ENCODE measurements around the gene GLTP. TPM values are rescaled to one million over a fixed set of nuclear protein-coding genes. Genes with fewer than 3 reads are reported as not detected.

Gene GLTP
- total RNA-seq, 1 donor from 2014 or later = 43.5 TPM

DNA sequence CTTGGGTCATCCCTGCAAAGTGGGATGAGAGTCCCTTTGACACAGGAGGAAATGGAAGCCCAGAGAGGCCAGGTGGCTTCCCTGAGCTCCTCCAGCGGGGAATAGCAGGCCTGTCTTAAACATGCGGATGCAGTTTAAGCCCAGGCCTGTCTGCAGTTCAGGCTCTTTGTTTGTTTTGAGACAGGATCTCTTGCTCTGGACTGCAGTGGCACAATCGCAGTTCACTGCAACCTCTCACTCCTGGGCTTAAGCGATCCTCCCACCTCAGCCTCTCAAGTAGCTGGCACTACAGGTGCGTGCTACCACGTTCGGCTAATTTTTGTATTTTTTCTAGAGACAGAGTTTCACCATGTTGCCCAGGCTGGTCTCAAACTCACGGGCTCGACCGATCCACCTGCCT is 50.7 kb downstream of the GLTP start:
- TF ChIP-seq CTCF (conservative IDR thresholded peaks at IDR 0.05; ENCODE audit: low read depth, low read length) = no peak
- no peak overlapping the region for H3K4me3 ChIP-seq (ENCODE audit: low read depth, low read length)
- no peak for DNase-seq (ENCODE audit: low read depth)

GRCh38 chr12:109828754-109829511 is 51.4 kb downstream of the GLTP start:
- no peak for DNase-seq (ENCODE audit: low read depth)
- no peak for TF ChIP-seq CTCF (conservative IDR thresholded peaks at IDR 0.05; ENCODE audit: low read depth, low read length)
- no peak overlapping the region for H3K4me3 ChIP-seq (ENCODE audit: low read depth, low read length)

DNA sequence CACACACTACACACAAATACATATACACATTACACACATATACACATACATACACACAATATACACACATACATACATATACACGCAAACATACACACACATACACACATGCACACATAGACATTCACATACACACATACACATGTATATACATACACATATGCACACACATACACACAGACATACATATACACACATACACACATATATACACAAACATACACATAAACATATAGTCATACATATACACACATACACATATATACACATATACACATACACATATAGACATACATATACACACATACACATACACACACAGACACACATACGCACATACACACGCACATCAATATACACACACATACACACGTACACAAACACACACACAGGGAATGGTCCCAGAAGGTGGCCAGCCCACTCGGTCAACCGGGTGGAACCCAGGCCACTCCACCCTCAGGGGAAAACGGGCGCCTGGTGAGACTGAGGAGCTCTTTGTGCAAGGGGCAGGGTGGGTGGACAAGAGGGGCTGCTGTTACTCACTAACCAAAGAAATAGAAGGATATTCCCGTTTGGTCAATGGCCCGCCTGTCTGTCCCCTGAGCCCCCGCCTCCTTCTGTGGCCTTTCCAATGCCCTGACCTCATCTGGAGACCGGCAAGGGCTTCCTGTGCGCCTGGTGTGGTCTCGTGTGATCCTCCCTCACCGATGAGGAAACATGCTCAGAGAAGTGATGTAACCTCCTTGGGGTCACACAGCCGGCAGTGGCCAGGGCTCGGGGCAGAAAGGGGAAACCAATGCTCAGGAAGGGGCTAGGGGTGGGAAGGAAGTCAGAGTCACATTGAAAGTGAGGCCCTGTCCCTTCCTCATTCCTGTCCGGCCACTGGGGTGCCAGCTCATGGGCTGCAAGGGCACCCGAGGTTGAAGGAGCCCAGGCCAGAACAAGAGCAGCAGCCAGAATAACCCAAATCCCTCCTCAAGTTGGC is 52.5 kb downstream of the GLTP start:
- no peak for DNase-seq (ENCODE audit: low read depth)
- no peak overlapping the region for H3K4me3 ChIP-seq (ENCODE audit: low read depth, low read length)
- no peak for TF ChIP-seq CTCF (conservative IDR thresholded peaks at IDR 0.05; ENCODE audit: low read depth, low read length)

DNA sequence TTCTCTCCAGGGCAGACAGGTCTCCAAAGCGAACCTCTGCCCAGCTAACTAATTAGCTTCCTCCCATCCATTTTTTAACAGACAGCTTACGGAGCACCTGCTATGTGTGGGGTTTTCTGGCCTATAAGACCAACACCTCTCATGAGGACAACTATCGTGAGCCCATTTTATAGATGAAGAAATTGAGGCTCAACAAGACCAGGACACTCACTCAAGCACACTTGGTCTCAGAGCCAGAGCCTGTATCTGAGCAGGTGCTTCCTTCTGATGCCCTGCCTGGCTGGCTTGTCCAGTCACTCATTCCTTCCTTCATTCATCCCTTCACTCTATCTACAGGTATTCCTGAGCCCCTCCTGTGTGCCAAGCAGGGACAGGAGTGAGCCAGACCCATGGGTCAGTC is 53.3 kb downstream of the GLTP start:
- no peak overlapping the region for H3K4me3 ChIP-seq (ENCODE audit: low read depth, low read length)
- no peak for TF ChIP-seq CTCF (conservative IDR thresholded peaks at IDR 0.05; ENCODE audit: low read depth, low read length)
- DNase-seq (ENCODE audit: low read depth) = no peak

DNA sequence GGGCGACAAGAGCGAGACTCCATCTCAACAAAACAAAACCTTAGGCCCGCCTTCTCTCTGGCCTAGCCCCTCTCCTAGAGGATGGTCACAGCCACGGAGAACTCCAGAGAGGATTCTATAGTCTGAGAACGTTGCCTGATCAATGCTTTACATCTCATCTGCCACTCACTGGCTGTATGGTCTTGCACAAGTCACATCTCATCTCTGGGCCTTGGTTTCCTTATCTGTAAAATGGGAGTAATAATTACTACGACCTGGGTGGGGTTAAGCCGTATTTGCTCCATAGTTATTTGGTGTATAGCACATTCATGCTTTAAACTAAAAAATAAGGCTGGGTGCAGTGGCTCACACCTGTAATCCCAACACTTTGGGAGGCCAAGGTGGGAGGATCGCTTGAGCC is 55.6 kb downstream of the GLTP start:
- DNase-seq (ENCODE audit: low read depth) = no peak
- TF ChIP-seq CTCF (conservative IDR thresholded peaks at IDR 0.05; ENCODE audit: low read depth, low read length) = no peak
- H3K4me3 ChIP-seq (ENCODE audit: low read depth, low read length) = no peak overlapping the region

DNA sequence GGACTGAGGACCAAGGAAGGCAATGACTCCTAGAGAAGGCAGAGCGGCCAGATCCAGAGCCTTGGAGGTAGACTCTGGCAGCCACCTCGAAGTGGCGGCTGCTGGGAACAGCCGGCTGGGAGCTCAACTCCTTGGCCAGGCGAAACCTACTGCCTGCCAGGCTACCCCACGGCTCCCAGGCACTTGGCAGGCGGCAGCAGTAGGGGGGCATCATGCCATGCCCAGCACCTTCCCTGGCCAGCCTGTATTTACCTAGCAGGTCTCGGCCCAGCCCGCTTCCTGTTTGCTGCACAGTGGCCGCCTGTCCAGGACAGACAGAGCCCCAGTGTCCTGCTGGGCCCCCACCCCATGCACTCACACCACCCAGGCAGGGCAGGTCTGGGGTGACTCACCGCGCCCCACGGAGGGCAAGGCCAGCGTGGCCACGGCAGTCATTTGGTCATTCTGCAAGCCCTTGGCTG is 57.4 kb downstream of the GLTP start:
- no peak overlapping the region for H3K4me3 ChIP-seq (ENCODE audit: low read depth, low read length)
- no peak for TF ChIP-seq CTCF (conservative IDR thresholded peaks at IDR 0.05; ENCODE audit: low read depth, low read length)
- no peak for DNase-seq (ENCODE audit: low read depth)
